Vein endothelial cell (primary cell): ENCODE data around the gene FPR3. TPM values are rescaled to one million over a fixed set of nuclear protein-coding genes. Genes with fewer than 3 reads are reported as not detected.

Experiments
- total RNA-seq: library from RNA; depleted of rRNA; stranded (reverse); fragments of >200 nt; gene quantifications from 2 replicates; pipeline ENCODE4 v1.2.3, GENCODE V29; 2012

FPR3 gene, protein sequence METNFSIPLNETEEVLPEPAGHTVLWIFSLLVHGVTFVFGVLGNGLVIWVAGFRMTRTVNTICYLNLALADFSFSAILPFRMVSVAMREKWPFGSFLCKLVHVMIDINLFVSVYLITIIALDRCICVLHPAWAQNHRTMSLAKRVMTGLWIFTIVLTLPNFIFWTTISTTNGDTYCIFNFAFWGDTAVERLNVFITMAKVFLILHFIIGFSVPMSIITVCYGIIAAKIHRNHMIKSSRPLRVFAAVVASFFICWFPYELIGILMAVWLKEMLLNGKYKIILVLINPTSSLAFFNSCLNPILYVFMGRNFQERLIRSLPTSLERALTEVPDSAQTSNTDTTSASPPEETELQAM
- under 0.01 and 0.10 TPM in 2 replicates for total RNA-seq

GRCh38 chr19:51794885-51795490 is at the start of gene FPR3:
FPR3 (plus strand) TSS chr19:51795157; CDS start chr19:51823749, 28,592 bp downstream.

GRCh38 chr19:51751655-51752054 is 43.3 kb upstream of the FPR3 start, which contains the start of gene FPR1:
FPR1 (minus strand) TSS chr19:51751878; CDS start chr19:51746994, 4,884 bp downstream.

GRCh38 chr19:51760697-51761356 is 34.1 kb upstream of the FPR3 start, which contains the start of gene FPR2:
FPR2 (plus strand) TSS chr19:51761180; CDS start chr19:51768659, 7,479 bp downstream.

Other genes starting within 250 kb of the FPR3 start
- 11.0 and 17.0 TPM in 2 replicates for gene ZNF175, start 223.9 kb upstream of the FPR3 start, total RNA-seq
- under 0.01 TPM in 1 of 2 replicates, not detected in the other for gene SIGLEC5, start 164.8 kb upstream of the FPR3 start, total RNA-seq
- 0.29 and 0.33 TPM in 2 replicates for gene SIGLEC14, start 148.3 kb upstream of the FPR3 start, total RNA-seq
- 5.6 and 7.8 TPM in 2 replicates for gene SPACA6, start 101.8 kb upstream of the FPR3 start, total RNA-seq
- gene HAS1, start 71.2 kb upstream of the FPR3 start, total RNA-seq = not detected in 2 replicates
- not detected in 2 replicates for gene FPR1, start 43.3 kb upstream of the FPR3 start, total RNA-seq
- gene FPR2, start 34.0 kb upstream of the FPR3 start, total RNA-seq = not detected in 2 replicates
- gene ZNF577, start 92.8 kb downstream of the FPR3 start, total RNA-seq = 4.9 and 5.3 TPM in 2 replicates
- 7.5 and 9.6 TPM in 2 replicates for gene ZNF649, start 109.9 kb downstream of the FPR3 start, total RNA-seq
- 8.5 and 9.1 TPM in 2 replicates for gene ZNF613, start 132.3 kb downstream of the FPR3 start, total RNA-seq
- gene ZNF350, start 191.7 kb downstream of the FPR3 start, total RNA-seq = 6.6 and 9.1 TPM in 2 replicates
- gene ZNF615, start 213.1 kb downstream of the FPR3 start, total RNA-seq = 5.3 and 10.8 TPM in 2 replicates
- 10.1 and 12.3 TPM in 2 replicates for gene ZNF614, start 233.2 kb downstream of the FPR3 start, total RNA-seq